GM12878 (cell line): ENCODE measurements around the gene LTBP2. TPM values are rescaled to one million over a fixed set of nuclear protein-coding genes. Genes with fewer than 3 reads are reported as not detected.

Experiments
- E2F8 ChIP-seq: fragments of 450-650 bp; IDR thresholded peaks from 2 replicates; pipeline ENCODE4 v1.6.1; 2018; ENCODE audit warnings: mild to moderate bottlenecking, low read depth, moderate library complexity; ENCODE audit not compliant: partially characterized antibody
- NFYB ChIP-seq: IDR thresholded peaks from 2 replicates; pipeline ENCODE4 v1.6.1; 2011; ENCODE audit warnings: low read depth, mild to moderate bottlenecking, low read length, improper control_type of control experiment, moderate library complexity; ENCODE audit not compliant: insufficient read depth
- RBBP5 ChIP-seq: fragments of 200-600 bp; sonication (generic); conservative IDR thresholded peaks from 2 replicates; pipeline ENCODE4 v1.6.1; 2016
- SMAD1 ChIP-seq: fragments of 450-650 bp; IDR thresholded peaks from 2 replicates; pipeline ENCODE4 v1.6.1; 2018; ENCODE audit warnings: mild to moderate bottlenecking, low read depth; ENCODE audit not compliant: partially characterized antibody
- USF2 ChIP-seq: IDR thresholded peaks from 2 replicates; pipeline ENCODE4 v1.6.1; 2011; ENCODE audit warnings: low read depth, low read length, improper control_type of control experiment, borderline replicate concordance
- ZZZ3 ChIP-seq: IDR thresholded peaks from 2 replicates; pipeline ENCODE4 v1.6.1; 2011; ENCODE audit warnings: low read depth; ENCODE audit not compliant: control insufficient read depth, insufficient read length
- polyA plus RNA-seq, 11 experiments: library from polyadenylated mRNA; depleted of rRNA in 4 of 11; unstranded in 6 of 11; stranded (reverse) in 5 of 11; fragments of >200 nt; fragmentation: Nextera tagmentation in 4 of 11; fragmentation: Illumina TruSeq in 1 of 11; extraction: Ambion mirVana in 4 of 11; extraction: Trizol in 1 of 11; gene quantifications; 1 replicate in 1 of 11; 2 replicates in 10 of 11; pipeline versions ENCODE4 v1.2.1 to v1.2.3, GENCODE V29; 2011 to 2016; ENCODE audit warnings: inconsistent platforms in 2 of 11, missing spikeins in 2 of 11, low read depth in 1 of 11
- total RNA-seq, 4 experiments: library from RNA; depleted of rRNA in 3 of 4; stranded (reverse); fragments of >200 nt in 3 of 4; fragmentation: Illumina TruSeq in 1 of 4; extraction: Trizol in 1 of 4; gene quantifications; 2 replicates each; pipeline versions ENCODE4 v1.2.1 to v1.2.3, GENCODE V29; 2013 to 2021
- TF ChIP-seq, protein P1 (sequence below): IDR thresholded peaks from 2 replicates; pipeline ENCODE4 v1.6.1; 2011; ENCODE audit warnings: borderline replicate concordance, low read depth, mild to moderate bottlenecking, moderate library complexity, low read length; ENCODE audit not compliant: insufficient read depth, poor library complexity, severe bottlenecking
- TF ChIP-seq, protein P2 (sequence below): fragments of 450-650 bp; conservative IDR thresholded peaks from 2 replicates; pipeline ENCODE4 v1.6.1; 2017; ENCODE audit warnings: mild to moderate bottlenecking, moderate library complexity

LTBP2 gene
- total and polyA plus RNA-seq, 10 of the 15 experiments (the other 5 are each of a cell fraction or from before 2014, with no cell fraction given) = 0.03 to 0.23 (median 0.06) TPM; not detected in 1

DNA sequence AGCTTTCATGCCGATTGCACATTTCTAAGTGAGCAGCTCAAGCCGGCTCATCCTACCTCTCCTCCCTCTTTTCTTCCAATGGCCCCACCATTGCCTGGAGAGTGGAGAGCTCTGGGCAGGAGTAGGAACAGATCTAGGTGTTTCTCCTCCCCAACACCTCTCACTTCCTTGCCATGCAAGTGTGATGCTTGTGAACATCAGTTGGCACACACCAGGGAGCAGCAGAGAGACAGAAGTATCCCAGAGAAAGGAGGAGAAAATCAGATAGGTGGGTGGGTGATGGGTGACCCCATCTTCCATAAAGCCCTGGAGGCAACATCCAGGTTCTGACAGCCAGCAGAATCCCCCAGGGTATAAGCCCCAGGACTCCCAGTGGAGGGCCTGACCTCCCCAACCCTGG, 146.7 kb downstream of the LTBP2 start (continued):
- TF ChIP-seq E2F8 (no peak), NFYB (no peak), USF2 (no peak), SMAD1 (no peak), RBBP5 (no peak), ZZZ3 (no peak)
- TF ChIP-seq, protein P1, sequence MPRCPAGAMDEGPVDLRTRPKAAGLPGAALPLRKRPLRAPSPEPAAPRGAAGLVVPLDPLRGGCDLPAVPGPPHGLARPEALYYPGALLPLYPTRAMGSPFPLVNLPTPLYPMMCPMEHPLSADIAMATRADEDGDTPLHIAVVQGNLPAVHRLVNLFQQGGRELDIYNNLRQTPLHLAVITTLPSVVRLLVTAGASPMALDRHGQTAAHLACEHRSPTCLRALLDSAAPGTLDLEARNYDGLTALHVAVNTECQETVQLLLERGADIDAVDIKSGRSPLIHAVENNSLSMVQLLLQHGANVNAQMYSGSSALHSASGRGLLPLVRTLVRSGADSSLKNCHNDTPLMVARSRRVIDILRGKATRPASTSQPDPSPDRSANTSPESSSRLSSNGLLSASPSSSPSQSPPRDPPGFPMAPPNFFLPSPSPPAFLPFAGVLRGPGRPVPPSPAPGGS = no peak
- TF ChIP-seq, protein P2, sequence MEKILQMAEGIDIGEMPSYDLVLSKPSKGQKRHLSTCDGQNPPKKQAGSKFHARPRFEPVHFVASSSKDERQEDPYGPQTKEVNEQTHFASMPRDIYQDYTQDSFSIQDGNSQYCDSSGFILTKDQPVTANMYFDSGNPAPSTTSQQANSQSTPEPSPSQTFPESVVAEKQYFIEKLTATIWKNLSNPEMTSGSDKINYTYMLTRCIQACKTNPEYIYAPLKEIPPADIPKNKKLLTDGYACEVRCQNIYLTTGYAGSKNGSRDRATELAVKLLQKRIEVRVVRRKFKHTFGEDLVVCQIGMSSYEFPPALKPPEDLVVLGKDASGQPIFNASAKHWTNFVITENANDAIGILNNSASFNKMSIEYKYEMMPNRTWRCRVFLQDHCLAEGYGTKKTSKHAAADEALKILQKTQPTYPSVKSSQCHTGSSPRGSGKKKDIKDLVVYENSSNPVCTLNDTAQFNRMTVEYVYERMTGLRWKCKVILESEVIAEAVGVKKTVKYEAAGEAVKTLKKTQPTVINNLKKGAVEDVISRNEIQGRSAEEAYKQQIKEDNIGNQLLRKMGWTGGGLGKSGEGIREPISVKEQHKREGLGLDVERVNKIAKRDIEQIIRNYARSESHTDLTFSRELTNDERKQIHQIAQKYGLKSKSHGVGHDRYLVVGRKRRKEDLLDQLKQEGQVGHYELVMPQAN = no peak
- TF ChIP-seq, all 136 proteins: peak for 0
